Hepatic stellate cell (primary cell): ENCODE results near the gene KIRREL2.
A peak's percentile ranks its signal among the peaks of the same experiment; 100 is the strongest.
"Not testable (repeated sequence)": the region's sequence is repeated elsewhere in the genome, so short reads cannot be mapped to it uniquely, and the experiment has no call there.

Experiments used
- DNase-seq: peaks from one replicate; pipeline ENCODE4 v3.0.0; 2011; ENCODE audit warnings: low spot score

KIRREL2 gene

DNA sequence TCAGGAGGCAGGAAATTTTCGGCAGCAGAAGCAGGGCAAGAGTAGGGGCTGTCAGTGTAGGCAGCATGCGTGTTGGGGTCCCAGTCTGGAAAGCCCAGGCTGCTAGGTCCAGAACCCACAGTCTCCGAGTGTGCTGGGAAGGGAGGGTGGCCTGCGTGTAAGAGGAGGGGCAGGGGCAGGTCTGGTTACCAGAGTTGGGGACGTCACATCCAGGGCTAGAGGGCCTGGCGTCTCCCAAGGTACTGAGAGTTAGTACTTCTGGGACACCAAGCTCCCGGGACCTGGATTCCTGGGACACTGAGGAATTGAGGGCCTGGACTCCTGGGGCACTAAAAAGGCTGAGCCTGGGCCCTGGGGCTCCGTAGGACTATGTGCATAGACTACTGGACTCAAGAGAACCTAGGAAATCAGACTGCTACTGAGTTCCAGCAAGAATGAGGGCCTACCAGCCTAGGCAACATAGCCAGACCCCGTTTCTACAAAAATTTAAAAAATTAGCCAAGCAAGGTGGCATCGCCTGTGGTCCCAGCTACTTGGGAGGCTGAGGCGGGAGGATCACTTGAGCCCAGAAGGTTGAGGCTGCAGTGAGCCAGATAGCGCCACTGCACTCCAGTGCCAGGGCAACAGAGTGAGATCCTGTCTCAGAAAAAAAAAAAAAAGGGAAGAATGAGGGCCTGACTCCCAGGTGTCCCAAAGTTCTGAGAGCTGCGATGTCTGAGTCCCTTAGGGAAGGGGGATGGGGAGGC lies 41.2 kb downstream of the KIRREL2 start:
- no peak for DNase-seq

DNA sequence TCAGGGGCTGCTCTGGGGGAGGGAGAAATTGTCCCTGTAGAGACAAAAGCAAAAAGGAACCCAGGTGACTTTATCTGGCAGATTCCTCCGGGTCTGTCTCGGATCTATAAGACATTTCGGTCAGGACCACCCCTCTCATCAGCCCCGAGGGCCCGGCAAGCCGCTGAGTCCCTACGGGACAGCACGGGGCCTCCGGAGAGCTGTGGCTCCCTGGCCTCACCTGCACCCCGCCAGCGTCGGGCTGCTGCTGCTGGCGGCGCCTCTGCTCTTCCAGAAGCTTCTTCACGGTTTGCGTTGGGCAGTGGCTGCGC lies 41.7 kb downstream of the KIRREL2 start:
- no peak for DNase-seq

DNA sequence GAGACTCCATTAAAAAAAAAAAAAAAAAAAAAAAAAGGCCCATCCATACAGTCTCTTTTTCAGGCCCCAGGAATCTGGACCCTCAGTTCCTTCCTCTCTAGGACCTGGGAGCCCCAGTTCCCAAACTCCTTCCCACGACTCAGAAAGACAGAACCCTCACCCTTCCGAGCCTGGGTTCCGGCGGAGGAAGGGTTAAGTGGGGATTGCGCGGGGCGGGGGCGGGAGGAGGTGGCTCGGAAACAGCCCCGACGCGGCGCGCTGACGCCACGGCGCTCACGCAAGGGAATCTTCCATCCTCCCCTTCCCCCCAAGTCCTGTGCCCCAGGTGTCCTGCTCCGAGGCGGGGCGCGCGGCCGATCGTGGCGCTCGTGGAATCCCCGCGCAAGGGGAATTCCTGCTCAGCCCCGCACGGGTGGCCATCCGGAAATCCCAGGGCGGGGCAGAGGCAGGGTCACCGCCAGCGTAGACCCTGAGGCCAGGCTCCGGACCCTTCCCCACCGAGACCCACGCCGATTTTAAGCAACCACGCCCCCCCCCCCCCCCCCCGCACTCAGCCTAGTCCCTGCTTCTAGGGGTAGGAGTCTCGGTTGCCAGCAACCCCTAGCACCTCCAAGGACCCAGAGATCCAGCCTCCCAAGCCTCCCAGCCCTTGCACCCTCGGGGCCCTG lies 43.0 kb downstream of the KIRREL2 start:
- peak; percentile 87 for DNase-seq

DNA sequence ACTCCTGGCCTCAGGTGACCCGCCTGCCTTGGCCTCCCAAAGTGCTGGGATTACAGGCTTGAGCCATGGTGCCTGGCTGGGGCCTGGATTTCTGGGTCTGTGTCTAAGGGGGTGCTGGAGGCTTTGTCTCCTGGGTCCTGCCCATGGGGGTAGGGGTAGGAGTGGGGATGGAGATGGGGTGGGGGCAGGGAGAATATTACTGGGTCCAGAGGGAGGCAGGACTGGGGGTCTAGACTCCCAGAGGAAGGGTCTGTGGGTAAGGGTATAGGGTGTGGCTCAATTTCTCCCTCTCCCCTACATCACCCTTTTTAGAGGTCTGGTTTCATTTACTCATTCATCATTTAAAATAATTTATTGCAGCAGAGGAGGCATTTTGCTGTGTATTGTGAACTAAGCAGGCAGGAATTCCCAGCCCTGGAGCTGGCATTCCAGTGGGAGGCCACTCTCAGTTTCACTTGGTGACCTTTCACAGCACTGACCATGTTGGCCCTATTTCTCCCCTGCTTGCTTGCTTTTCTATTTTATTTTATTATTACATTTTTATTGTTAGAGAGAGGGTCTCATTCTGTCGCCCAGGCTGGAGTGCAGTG lies 44.4 kb downstream of the KIRREL2 start:
- peak; percentile 84 for DNase-seq

DNA sequence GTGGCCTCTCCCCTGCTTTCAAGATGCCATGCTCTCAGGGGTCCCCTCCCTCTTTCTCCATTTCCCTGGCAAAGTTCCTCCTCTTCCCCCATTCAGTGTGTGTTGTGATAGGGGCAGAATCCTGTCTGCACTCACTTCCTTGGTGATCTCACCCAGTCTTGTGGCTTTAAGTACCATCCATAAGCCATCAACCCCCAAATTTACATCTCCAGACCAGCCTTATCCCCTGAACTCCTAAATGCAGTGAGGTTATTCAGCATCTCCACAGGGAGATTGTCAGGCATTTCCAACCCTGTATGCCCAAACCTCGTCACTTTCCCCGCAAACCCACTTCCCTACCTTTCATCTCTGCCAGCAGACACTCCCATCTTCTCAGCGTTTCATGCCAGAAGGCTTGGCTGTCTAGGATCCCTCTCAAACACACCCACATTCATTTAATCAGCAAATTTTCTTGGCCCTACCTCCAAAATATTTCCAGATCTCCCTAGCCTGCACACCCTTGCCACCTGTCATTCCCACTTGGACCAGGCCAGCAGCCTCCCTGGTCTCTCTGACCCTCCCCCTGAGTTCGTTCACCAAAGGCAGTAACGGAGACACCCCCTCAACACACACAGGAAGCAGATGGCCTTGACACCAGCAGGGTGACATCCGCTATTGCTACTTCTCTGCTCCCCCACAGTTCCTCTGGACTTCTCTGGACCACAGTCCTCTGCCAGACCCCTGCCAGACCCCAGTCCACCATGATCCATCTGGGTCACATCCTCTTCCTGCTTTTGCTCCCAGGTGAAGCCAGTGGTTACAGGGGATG lies 45.3 kb downstream of the KIRREL2 start, which contains the start of gene HCST:
Gene HCST, plus strand, starts transcription at position 676 of the 808 bp plus-strand sequence. Its CDS starts 65 bp downstream, at position 741.
- no peak for DNase-seq

DNA sequence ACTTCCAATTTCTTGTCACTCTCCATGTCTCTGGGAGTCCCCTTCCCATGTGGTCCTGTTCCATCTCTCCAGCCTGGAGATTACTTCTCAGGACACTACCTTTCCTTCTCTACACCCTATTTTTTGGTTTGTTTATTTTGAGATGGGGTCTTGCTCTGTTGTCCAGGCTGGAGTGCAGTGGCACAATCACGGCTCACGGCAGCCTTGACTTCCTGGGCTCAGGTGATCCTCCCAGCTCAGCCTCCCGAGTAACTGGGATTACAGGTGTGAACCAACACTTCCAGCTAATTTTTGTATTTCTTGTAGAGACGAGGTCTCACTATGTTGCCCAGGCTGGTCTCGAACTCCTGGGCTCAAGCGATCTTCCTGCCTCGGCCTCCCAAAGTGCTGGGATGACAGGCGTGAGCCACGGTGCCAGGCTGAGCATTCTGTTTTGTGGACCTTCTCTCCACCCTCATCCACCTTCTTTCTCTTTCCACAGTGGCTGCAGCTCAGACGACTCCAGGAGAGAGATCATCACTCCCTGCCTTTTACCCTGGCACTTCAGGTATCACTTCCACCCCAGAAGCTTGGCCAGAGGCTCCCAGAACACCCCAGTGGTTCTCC lies 46.3 kb downstream of the KIRREL2 start:
- DNase-seq: no peak

DNA sequence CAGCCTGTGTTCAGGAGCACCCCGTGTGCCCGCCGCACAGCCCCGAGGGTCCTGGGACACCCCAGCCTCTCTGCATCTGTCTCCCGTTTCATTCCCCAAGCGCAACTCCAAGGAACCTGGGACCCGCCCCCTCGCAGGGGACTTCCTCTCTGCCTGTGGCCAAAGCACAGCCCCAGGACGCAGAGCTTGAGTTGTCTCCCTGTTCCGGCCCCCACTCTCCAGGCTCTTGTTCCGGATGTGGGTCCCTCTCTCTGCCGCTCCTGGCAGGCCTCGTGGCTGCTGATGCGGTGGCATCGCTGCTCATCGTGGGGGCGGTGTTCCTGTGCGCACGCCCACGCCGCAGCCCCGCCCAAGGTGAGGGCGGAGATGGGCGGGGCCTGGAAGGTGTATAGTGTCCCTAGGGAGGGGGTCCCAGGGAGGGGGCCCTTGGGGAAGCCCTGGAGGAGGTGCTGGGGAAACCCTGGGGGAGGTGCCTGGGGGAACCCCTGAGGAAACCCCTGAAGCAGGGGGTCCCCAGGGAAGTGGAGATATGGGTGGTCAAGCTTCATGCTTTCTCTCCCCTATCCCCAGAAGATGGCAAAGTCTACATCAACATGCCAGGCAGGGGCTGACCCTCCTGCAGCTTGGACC lies 47.0 kb downstream of the KIRREL2 start:
- peak; percentile 79 for DNase-seq

DNA sequence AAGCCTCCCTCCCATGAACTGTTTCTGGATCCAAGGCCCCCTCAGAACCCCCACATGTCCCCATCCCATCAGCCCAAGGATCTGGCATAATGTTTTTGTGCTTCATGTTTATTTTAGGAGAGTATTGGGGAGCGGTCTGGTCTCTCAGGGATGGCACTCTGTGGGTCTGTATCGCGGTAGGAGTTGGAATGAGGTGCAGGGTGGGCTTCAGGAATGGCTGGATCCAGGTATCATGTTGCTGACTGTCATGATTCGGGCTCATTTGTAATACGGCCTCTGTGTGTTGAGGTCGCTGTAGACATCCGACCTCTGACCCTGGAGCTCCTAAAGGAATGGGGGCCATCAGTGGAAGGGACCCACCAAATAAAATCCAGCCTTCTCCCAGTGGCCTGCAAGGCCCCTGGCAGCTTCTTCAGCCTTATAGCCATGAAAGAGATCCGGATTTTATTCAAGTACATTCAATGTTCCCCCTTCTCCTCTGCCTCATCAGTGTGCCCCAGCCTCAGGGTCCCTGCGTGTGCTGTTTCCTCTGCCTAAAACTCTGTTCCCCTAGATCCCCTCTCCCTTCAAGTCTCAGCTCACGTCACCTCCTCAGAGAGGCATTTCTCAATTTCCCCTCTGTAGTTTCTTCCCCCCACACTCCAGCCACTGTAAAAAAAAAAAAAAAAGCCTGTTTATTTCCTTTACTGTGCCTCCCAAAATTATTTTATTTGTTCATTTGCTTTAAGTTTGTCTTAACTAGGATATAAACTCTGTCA lies 47.8 kb downstream of the KIRREL2 start:
- no peak for DNase-seq

DNA sequence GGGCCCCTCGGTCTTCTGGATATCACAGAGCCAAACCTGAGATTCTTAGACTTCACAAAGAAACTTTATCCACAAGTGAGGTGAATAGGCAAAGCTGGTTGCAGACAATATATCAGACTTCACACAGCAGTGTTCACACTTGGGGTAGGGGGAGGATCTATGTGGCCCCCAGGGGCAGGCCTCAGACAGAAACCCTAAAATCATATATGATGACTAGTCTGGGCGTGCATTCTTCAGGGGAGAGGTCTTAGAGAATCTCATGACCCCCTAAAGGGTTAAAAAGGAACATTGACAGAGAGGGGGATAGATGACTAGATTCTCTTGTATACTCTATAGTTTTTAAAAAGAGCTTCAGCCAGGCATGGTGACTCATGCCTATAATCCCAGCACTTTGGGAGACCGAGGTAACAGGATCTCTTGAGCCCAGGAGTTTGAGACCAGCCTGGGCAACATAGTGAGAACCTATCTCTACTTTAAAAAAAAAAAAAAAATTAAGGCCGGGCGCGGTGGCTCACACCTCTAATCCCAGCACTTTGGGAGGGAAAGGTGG lies 48.5 kb downstream of the KIRREL2 start:
- DNase-seq: no peak

DNA sequence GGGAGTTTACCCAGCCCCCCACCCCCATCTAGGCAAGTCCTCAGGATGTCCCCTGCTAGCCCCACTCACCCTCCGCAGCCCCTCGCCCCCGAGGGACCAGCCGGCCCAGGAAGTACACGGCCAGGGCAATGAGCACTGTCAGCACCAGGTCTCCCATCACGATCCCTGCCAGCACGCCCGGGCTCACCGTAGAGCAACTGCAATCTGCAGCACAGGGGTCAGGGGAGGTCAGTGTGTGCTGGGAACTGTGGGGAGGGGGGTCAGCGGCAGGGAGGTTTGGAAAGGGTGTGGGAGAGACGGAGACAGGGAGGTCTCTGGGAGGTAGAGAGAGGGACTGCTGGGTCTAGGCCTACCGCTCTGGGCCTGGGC lies 50.6 kb downstream of the KIRREL2 start:
- no peak for DNase-seq

DNA sequence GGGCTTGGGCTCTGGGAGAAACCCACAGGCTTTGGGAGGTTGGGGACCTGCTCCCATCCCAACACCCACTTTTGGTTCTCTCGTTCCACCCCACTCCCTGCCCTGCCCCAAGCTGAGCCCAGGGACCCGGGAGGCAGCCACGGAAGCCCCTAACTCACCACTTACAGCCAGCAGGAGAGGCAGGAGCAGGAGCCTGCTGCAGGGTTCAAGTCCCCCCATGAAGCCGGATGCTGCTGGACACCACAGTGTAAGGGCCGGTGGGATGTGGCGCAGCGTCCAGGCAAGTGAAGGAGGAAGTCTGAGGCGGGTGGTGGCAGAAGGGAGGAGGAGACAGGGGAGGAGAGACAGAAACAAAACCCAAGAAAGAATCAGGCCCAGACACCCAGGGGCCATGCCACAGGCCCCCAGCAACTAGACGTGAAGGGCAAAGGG lies 51.3 kb downstream of the KIRREL2 start, which contains the start of gene TYROBP:
Gene TYROBP, minus strand, starts transcription at position 286 of the 432 bp plus-strand sequence. Its CDS starts 67 bp downstream, at position 219.
- no peak for DNase-seq

DNA sequence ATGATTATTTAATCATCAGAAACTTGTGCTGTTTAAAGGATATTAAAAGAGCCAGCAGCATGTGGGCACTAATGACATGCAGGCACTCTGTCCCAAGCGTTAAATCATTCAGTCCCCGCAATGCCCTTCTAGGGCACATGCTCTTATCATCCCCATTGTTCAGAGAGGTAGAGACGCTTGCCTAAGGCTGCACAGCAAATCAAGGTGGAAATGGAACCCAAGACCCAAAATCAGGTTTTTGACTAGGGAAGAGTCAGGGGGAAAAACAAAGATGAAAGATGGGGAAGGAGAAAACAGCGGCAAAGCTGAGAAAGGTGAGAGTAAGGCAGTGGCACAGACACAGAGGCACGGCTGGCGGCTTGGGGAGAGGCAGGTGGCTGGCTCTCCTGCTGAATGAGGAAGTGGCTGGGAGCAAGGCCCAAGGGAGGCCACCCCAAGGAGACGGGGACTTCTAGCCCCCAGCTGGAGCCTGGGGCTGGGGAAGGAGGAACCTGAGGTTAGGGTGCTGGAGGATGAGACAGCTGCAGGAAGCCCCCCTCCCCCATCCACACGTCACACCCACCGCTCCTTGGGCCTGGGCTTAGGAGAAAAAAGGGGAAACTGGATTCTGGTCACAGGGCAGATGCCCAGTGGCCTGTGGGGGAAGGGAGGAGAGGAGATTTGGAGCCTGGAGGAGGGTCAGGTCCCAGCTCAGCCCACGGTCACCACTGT lies 52.4 kb downstream of the KIRREL2 start:
- DNase-seq: no peak

DNA sequence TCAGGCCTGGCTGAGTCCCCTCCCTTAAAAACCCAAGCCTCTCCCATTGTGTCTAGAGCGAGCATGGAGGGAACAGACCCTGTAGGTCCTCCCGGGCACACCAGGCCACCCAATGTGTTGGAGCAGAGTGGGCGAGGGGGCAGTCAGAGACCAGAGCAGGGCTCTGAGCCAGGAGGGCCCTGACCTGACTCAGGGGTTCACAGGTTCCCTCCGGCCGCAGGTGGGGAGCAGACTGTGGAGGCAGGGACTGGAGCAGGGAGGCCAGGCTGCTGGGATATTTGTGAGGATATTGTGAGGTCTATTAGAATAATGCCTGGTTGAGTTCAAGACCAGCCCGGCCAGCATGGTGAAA lies 52.9 kb downstream of the KIRREL2 start:
- no peak for DNase-seq

DNA sequence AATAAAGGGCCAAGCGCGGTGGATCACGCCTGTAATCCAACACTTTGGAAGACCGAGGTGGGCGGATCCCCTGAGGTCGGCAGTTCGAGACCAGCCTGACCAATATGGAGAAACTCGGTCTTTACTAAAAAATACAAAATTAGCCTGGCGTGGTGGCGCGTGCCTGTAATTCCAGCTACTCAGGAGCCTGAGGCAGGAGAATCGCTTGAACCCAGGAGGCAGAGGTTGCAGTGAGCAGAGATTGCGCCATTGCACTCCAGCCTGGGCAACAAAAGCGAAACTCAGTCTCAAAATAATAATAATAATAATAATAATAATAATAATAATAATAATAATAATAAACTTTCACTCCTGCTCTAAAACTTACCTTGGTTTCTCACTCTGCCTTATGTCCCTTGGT lies 53.6 kb downstream of the KIRREL2 start:
- DNase-seq: not testable (repeated sequence)

DNA sequence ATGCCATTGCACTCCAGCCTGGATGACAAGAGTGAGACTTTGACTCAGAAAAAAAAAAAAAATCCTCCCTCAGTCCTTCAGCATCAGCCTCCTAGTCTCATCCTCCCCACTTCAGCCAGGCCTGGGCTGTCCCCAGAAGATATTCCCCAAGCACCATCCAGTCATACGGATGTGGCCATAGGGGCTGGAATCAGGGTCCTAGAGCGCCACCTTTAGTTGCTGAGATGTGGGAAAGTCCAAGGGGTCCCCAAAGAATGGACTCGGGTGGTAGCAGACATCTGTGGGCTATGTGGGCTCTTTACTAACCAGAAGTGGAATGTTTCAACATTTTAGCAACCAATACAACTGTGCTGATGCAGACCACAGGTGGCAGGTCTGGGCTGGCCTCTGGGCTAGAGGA lies 54.5 kb downstream of the KIRREL2 start:
- no peak for DNase-seq

DNA sequence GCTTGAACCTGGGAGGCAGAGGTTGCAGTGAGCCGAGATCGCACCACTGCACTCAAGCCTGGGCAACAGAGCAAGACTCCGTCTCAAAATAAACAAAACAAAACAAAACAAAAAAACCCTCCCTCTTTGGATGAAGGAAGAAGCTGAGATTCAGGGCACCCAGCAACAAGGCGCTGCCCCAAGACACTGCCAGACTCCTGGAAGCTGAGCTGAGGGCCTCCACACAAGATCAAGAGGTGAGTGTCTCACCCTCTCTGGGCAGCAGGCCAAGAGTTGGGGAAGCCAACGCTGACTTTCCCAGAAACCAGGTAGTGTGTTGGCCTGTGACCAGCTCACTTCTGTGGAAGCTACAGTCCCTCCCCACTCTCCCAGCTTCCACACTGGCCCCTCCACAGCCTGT lies 55.1 kb downstream of the KIRREL2 start:
- no peak for DNase-seq

DNA sequence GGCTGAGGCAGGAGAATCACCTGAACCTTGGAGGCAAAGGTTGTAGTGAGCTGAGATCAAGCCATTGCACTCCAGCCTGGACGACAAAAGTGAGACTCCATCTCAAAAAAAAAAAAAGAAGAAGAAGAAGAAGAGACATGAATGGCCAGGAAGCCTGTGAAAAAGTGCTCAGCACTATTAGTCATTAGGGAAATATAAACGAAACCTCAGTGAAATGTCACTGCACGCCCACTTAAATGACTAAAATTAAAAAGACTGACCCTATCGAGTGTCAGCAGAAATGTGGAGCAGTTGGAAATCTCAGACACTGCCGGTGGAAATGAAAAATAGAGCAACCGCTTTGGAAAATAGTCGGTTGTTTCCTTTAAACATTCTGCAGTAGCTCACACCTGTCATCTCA lies 56.9 kb downstream of the KIRREL2 start:
- DNase-seq: no peak

DNA sequence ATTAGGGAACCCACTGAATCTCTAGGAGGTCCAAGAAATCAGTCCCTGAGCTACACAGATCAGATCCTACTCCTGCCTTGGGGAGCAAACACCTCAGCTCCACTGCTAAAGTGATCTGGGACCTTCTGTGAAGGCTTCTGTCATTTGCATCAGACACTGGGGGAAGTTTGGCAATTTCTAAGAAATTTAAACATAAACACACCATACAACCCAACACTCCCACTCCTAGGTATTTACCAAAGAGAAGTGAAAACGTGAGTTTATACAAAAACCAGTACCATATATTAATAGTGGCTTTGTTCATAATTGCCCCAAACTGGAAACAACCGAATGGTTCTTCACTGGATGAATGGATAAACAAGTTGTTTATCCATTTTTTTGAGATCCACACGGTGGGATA lies 58.7 kb downstream of the KIRREL2 start:
- no peak for DNase-seq
